ENCODE data around the gene GREB1L. TPM values are rescaled to one million over a fixed set of nuclear protein-coding genes. Genes with fewer than 3 reads are reported as not detected.

Gene GREB1L
- total RNA-seq, 1 experiment from 2014 or later: 75.4 TPM

- H3K9me3 ChIP-seq: no peaks in the 10 kb centered on the region
- no TSS peak for BruUV-seq (replicated peaks)
- TF ChIP-seq CTCF (IDR thresholded peaks at IDR 0.05; ENCODE audit: insufficient read depth in 1 of 2, low read depth in 1 of 2, low read length in 1 of 2, severe bottlenecking in 1 of 2, unreplicated experiment in 1 of 2): no peak
- no peaks in the 10 kb centered on the region for H3K4me1 ChIP-seq
- no peaks in the 10 kb centered on the region for H3K36me3 ChIP-seq (ENCODE audit: control insufficient read depth, insufficient read depth, low read length)
- ChIA-PET POLR2A (no interaction called here), CTCF (no interaction called here)
- DNase-seq: no peak
- H3K36me3 Mint-ChIP-seq (ENCODE audit: insufficient read depth, unreplicated experiment): peaks cover 34% of the 10 kb centered on the region
- H3K4me1 Mint-ChIP-seq (ENCODE audit: low read depth, unreplicated experiment): no peaks in the 10 kb centered on the region
- no peaks in the 10 kb centered on the region for H3K27me3 ChIP-seq (replicated peaks; ENCODE audit: control insufficient read depth, insufficient read depth, low read length)
- intact Hi-C loops (cut with micrococcal nuclease; ENCODE audit: unreplicated experiment): no loop called here
- H3K27me3 Mint-ChIP-seq (ENCODE audit: insufficient read depth, unreplicated experiment): no peaks in the 10 kb centered on the region
- no peak overlapping the region for H3K4me3 Mint-ChIP-seq (ENCODE audit: unreplicated experiment)
- H3K9me3 Mint-ChIP-seq (ENCODE audit: unreplicated experiment): no peaks in the 10 kb centered on the region
- H3K27ac Mint-ChIP-seq (ENCODE audit: unreplicated experiment): no peak overlapping the region
- H3K4me3 ChIP-seq (ENCODE audit: low read depth, low read length): no peak overlapping the region
Measured at GRCh38 chr18:21490748-21491147, 248.7 kb downstream of the GREB1L start.

- intact Hi-C loops (cut with micrococcal nuclease; ENCODE audit: unreplicated experiment): no loop called here
- Histone ChIP-seq H3K4me1 (no peaks in the 10 kb centered on the region), H3K36me3 (ENCODE audit: control insufficient read depth, insufficient read depth, low read length) (no peaks in the 10 kb centered on the region; the same call in 1 of the 2 replicates), H3K4me3 (ENCODE audit: low read depth, low read length) (no peak overlapping the region), H3K27me3 (replicated peaks; ENCODE audit: control insufficient read depth, insufficient read depth, low read length) (no peaks in the 10 kb centered on the region), H3K9me3 (no peaks in the 10 kb centered on the region)
- no TSS peak for BruUV-seq (replicated peaks)
- Mint-ChIP-seq H3K4me1 (ENCODE audit: low read depth, unreplicated experiment) (no peaks in the 10 kb centered on the region), H3K9me3 (ENCODE audit: unreplicated experiment) (no peaks in the 10 kb centered on the region), H3K4me3 (ENCODE audit: unreplicated experiment) (no peak overlapping the region), H3K27me3 (ENCODE audit: insufficient read depth, unreplicated experiment) (no peaks in the 10 kb centered on the region), H3K36me3 (ENCODE audit: insufficient read depth, unreplicated experiment) (peaks cover 47% of the 10 kb centered on the region), H3K27ac (ENCODE audit: unreplicated experiment) (no peak overlapping the region)
- ChIA-PET POLR2A (no interaction called here), CTCF (interaction anchor here (1.5 kb wide), 1 partner anchor 104 kb away, joined by 5 read pairs; the partner anchor contains the start of gene ESCO1)
- no peak for TF ChIP-seq CTCF (IDR thresholded peaks at IDR 0.05; ENCODE audit: insufficient read depth in 1 of 2, low read depth in 1 of 2, low read length in 1 of 2, severe bottlenecking in 1 of 2, unreplicated experiment in 1 of 2)
- DNase-seq: no peak
Measured at GRCh38 chr18:21496277-21496835, 254.3 kb downstream of the GREB1L start.

DNA sequence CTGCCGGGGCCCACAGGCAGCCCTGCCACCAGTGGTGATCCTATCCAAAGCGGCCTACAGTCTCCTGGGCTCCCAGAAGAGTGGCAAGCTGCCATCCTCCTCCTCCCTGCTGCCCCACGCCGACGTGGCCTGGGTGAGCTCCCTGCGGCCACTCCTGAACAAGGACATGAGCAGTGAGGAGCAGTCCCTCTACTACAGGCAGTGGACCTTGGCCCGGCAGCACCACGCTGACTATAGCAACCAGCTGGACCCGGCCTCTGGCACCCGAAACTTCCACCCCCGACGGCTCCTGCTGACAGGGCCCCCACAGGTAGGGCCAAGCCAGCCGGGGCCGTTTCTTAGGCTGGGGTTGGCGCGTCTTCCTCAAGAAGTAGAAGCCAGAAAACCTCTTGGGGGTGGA is 258.0 kb downstream of the GREB1L start:
- no peak overlapping the region for H3K27ac Mint-ChIP-seq (ENCODE audit: unreplicated experiment)
- peaks cover 46% of the 10 kb centered on the region for H3K36me3 Mint-ChIP-seq (ENCODE audit: insufficient read depth, unreplicated experiment)
- BruUV-seq (replicated peaks): no TSS peak
- Histone ChIP-seq H3K4me1 (no peaks in the 10 kb centered on the region), H3K4me3 (ENCODE audit: low read depth, low read length) (no peak overlapping the region), H3K36me3 (ENCODE audit: control insufficient read depth, insufficient read depth, low read length) (no peaks in the 10 kb centered on the region; the same call in 1 of the 2 replicates), H3K27me3 (replicated peaks; ENCODE audit: control insufficient read depth, insufficient read depth, low read length) (no peaks in the 10 kb centered on the region), H3K9me3 (no peaks in the 10 kb centered on the region)
- POLR2A ChIA-PET: no interaction called here
- no peaks in the 10 kb centered on the region for H3K27me3 Mint-ChIP-seq (ENCODE audit: insufficient read depth, unreplicated experiment)
- no peak overlapping the region for H3K4me3 Mint-ChIP-seq (ENCODE audit: unreplicated experiment)
- CTCF ChIA-PET: no interaction called here
- no peaks in the 10 kb centered on the region for H3K4me1 Mint-ChIP-seq (ENCODE audit: low read depth, unreplicated experiment)
- intact Hi-C loops (cut with micrococcal nuclease; ENCODE audit: unreplicated experiment): no loop called here
- no peak for DNase-seq
- H3K9me3 Mint-ChIP-seq (ENCODE audit: unreplicated experiment): no peaks in the 10 kb centered on the region
- no peak for TF ChIP-seq CTCF (IDR thresholded peaks at IDR 0.05; ENCODE audit: insufficient read depth in 1 of 2, low read depth in 1 of 2, low read length in 1 of 2, severe bottlenecking in 1 of 2, unreplicated experiment in 1 of 2)

Data from Caco-2 (cell line).